ENCODE measurements around the gene PGLYRP2.

- TF ChIP-seq CTCF (IDR thresholded peaks at IDR 0.05; ENCODE audit: insufficient read depth, low read depth, low read length) (no peak), EZH2 (IDR thresholded peaks at IDR 0.05; ENCODE audit: insufficient read depth, low read length) (no peak)
These were observed 48.4 kb upstream of the PGLYRP2 start for GRCh38 chr19:15527705-15528104.
